GM19025 (cell line): ENCODE measurements around the gene SLC12A7.
"Not testable (repeated sequence)": the region's sequence is repeated elsewhere in the genome, so short reads cannot be mapped to it uniquely, and the experiment has no call there.

Experiments
- ATAC-seq: cut with Tn5 transposase; IDR thresholded peaks from one replicate; pipeline ENCODE4 v1.9.1; 2021; ENCODE audit warnings: mild to moderate bottlenecking, low read depth, moderate library complexity; ENCODE audit not compliant: unreplicated experiment

The SLC12A7 gene

GRCh38 chr5:1111727-1112289 is at the start of gene SLC12A7:
SLC12A7 (minus strand) TSS chr5:1112063; CDS start chr5:1111991, 72 bp downstream.
- ATAC-seq = peak; percentile 70

- no peak for ATAC-seq
Measured at GRCh38 chr5:1161108-1161832, 49.4 kb upstream of the SLC12A7 start.

GRCh38 chr5:1159774-1160406 is 48.0 kb upstream of the SLC12A7 start:
- no peak for ATAC-seq

- no peak for ATAC-seq
Measured at GRCh38 chr5:1159341-1159675, 47.4 kb upstream of the SLC12A7 start.

- ATAC-seq = no peak
Measured at GRCh38 chr5:1158647-1159340, 46.9 kb upstream of the SLC12A7 start.

GRCh38 chr5:1157461-1157986 is 45.7 kb upstream of the SLC12A7 start:
- ATAC-seq = not testable (repeated sequence)

DNA sequence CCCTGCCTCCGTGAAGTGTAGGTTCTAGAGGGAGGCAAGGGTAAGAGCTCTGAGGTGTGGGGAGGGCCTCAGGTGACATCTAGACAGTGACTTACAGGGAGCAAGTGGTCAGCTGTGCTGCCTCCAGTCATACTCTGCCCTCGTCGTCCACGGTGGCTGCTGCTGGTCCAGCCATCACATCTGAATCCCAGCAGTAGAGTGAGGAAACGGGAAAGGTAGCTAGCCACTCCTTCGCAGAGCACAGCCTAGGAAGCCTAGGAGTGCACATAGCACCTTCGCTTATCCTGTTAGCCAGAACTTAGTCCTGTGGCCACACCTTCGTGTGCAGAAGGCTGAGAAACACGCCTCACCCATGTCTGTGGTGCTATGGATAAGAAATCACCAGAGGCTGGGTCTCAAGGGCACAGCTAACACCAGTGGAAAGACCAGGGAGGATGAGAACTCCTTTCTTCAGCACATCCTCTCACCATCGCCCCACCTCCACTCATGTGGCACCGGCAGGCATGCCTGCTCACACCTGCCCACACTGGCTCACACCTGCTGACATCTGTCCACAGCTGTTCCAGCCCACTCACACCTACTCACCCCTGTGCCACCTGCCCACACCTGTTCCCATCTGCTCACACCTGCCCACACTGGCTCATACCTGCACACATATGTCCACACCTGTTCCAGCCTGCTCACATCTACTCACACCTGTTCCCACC is 45.0 kb upstream of the SLC12A7 start:
- no peak for ATAC-seq

DNA sequence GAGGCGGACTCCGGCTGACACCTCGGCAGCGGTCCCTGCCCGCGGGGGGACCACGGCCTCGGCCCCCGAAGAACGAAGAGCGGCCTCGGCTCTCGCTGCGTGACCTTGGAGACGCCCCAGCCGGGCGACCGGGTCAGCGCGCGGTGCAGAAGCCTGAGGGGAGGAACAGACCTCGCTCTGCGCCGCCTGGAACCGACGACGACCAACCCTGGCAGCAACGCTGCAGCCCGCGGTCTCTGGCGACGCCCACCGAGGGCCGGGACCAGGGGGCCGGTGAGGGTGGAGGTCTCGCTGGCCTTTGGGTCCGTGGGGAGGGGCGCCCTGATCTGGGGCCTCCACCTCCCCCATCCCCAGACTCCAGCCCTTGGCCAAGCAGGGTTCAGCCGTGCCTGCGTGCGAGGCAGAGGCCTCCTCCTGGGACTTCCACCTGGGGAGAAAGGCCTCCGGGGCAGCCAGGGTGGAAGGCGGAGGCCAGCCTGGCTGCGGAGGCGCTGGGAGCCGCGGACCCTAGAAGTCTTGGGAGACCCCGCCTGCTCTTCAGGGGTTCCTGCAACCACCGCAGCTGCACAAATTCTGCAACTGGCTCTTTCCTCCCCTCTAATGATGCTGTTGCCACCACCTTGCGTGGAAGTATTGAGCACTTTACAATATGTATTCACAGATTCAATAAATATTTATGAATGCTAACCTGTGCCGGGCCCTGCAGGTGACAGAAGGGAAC is 44.3 kb upstream of the SLC12A7 start:
- ATAC-seq = no peak

- ATAC-seq = no peak
Measured at GRCh38 chr5:1155191-1156032, 43.5 kb upstream of the SLC12A7 start.

DNA sequence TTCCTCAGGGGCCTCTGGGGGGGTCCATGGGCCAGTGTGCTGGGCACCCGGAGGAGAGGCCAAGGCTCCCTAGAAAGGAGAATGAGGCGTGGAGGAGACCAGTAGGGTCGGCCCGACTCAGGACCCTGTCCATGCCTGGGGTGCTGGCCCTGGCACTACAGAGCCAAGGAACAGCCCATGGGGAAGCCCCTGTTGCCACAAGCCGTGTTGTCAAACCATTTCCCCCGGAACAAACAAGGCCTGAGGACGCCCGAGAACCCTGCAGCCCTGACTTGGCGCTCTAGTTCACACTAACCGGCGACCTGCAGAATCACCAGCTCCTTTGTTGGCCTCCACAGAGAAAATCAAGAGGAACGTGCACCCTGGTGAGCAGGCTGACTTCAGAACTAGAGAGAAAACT is 41.6 kb upstream of the SLC12A7 start:
- no peak for ATAC-seq

DNA sequence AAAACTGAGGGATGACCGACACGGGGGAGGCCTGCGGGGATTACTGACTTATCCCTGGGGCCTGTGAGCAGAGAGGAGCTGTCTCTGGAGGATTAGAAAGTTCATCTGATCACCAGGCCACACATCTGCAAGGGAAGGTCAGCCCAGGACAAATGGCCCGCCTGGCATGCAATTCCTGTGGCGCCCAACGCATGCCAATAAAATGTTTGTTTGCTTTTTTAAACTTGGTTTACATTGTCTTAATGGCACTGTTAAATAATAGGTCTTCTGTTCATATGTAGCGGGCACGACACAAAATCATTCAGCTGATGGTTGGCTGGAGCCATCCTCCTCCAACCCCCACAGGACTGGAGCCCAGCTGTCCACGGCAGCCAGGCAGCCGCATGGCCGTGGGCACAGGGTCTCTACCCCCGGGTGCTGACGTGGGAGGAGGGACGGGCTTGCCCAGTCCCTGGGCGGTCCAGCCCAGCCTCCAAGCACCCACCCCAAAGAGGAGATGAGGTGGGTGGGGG is 41.0 kb upstream of the SLC12A7 start:
- ATAC-seq = no peak

GRCh38 chr5:1152156-1152555 is 40.3 kb upstream of the SLC12A7 start:
- ATAC-seq = no peak

GRCh38 chr5:1151316-1151715 is 39.5 kb upstream of the SLC12A7 start:
- no peak for ATAC-seq

- ATAC-seq = no peak
Measured at GRCh38 chr5:1150866-1151265, 39.0 kb upstream of the SLC12A7 start.

DNA sequence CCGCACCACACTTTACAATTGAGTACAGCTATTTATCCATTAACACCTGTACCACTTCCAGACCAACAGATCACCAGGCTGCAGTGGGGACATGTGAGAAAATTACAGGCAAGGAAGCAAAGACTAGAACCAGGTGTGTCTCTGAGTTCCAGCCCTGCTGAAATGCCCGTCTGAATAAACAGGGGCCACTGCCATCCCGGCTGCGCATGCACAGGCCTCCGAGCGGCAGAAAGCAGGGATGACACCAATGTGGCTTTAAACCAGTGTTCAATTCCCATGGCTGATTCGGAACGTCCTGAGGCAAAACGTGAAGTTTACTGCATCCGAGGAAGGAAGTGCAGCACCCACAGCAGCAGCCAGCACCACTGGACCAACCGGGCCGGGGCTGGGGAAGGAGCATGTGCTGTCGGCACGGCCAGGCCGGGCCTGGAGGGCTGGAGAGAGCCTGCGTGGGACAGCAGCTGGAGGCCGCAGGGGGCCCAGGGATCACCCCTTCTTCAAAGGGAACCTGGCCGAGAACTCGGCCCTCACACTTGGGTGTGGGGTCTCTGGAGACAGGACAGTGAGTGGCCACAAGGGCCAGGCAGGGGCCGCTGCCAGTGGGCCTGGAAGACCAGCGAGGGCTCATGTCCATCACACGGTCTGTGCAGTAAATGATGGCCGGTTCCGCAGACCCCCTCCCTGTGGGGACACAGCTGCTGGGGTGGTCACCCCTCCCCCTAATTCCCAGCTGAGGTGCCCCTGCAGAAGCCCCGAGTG is 33.0 kb upstream of the SLC12A7 start:
- no peak for ATAC-seq

- no peak for ATAC-seq
Measured at GRCh38 chr5:1144089-1144488, 32.2 kb upstream of the SLC12A7 start.

DNA sequence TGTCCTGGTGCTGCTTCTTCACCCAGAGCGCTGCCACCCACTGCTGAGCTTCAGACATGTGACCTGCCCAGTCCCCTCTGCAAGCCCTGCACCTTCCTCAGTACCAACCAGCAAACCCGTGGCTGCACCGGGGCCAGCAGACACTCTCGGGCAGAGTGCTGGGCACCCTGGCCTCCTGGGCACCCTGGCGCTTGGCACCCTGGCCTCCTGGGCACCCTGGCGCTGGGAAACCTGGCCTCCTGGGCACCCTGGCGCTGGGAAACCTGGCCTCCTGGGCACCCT is 31.7 kb upstream of the SLC12A7 start:
- ATAC-seq = no peak

DNA sequence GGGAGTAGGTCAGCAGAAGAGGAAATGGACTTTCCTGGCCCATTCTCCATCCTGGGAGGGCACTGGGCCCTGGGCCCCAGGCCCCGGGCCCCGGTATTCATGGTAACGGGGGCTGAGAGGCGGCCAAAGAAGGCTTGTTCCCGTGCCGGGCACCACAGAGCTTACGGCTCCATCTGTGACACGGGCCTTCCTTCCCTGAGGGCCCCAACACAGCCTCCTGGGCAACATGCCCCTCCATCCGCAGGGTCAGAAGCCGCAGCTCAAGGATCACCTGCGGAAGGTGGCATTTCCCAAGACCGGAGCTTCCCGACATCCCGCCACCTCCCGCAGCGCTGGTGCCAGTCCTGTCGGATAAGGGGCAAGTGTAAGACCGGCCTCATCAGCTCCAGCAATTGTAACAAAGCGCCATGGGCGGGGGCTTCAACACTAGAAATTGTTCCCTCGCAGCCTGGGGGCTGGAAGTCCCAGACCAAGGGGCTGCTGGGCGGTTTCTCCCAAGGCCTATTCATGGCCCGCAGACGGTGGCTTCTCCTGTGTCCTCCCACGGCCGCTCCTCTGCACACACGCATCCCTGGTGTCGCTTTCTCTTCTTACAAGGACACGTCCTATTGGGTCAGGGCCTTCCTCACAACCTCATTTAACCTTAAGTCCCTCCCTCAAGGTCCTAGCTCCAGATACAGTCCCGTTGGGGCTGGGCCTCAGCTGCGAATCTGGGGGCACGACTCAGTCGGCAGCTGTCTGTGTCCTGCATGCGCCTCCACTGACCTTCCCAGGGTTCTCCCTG is 31.2 kb upstream of the SLC12A7 start:
- no peak for ATAC-seq
